SW480 (cell line): Measurements from ENCODE around the gene RPGRIP1.
"Not testable (repeated sequence)": the region's sequence is repeated elsewhere in the genome, so short reads cannot be mapped to it uniquely, and the experiment has no call there.

Source experiments
- DNase-seq: peaks from one replicate; pipeline ENCODE4 v3.0.0-alpha.2; 2016; ENCODE audit warnings: low spot score

RPGRIP1 gene

GRCh38 chr14:21258889-21259787, 20.7 kb upstream of the RPGRIP1 start:
- DNase-seq, result no peak

DNA sequence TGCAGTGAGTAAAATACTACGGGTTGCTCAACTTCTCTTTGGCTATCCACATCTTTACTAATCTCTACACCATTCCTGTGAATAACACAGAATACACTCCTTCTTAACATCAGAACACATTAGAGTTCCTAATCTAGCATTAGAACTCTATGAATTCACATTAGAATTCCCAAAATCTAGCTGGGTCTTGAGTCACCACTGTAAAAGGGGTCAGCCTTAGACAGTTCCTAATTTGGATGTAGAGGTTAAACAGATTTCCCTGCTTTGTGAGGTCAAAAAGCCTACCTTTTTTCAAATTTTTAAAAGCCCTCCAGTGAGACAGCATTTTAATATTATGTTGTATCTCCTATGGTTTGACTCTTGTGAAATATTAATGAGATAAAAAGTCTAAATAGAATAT, 18.1 kb upstream of the RPGRIP1 start:
- no peak for DNase-seq

DNA sequence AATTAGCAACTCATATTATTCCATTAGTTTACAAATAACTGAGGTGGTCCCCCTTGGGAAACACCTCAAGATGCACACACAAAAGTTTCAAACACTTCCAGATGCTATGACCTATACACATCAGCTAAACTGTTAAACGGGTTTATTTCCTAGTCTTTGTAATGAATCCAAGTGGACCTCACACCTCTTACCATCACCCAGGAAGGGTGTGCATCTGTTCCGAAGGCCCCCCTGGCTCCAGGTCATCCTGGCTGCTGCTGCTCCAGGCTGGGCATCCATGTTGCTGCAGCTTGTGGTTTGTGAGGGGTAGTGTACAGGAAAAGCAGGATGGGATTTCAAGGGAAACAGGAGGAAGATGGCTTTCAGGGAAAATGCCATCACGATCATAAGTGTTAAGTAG, 17.5 kb upstream of the RPGRIP1 start:
- no peak for DNase-seq

DNA sequence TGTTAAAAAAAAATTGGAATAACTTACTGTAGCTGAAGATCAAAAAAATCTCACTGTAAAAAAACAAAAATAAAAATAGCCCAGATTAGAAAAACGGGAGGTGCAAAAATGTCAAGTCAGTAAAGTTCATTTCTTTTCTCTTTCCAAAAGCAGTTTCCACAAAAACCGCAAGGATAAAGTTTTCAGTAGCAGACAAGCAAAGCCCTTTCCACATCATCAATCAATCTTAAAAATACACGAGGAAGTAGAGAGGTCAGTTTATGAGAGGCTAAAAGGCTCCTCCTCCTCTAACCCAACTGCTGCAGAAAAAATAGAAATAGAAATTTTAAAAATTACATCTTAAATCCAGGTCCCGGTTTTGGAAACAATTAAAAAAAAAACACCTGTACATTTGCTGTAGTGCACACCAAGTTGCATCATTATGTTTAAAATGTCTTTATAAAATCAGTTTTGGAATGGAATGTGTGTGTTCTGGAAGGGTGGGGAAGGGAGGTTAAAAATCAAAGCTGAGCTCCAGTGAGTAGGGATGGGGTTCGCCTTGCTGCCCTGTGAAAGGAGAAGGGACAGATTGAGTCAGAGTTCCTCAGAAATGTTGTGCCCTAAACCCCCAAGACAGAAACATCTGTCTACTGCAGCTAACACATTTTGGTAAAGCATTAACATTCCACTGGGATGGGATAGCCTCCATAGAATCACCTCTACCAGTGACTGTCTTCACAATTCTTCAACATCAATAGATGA, 16.4 kb upstream of the RPGRIP1 start:
- no peak for DNase-seq

DNA sequence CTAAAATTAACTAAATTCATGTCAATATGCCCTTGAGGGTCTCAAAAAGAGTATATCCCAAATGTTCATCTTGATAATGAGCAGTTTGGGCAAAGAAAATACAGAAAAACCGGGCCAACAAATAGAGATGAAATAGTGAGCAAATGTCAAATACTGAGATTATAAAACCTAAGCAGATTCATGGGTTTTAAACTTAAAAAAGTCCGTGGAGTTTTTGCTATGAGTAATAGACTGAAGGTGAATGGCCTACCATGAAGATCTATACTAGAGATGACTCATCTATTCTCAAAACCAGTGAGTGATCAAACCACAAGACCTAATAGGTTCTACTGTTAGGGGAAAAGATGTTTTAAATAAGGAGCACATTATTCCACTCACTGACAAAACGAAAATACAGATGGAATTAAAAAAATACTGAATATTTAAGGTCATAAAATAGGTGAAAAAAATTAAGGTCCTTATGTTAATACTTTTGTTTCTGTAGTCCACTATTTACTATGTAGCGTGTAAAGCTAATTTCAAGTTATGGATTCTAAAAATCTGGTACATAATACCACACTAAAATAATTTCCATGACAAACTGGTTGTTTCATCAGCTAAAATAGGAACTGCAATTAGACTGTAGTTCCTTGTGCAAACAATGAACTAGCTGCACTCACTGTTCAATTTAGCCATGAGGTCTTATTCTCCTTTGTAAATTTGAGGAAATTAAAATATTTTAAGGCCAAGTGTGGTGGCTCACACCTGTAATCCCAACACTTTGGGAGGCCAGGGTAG, 15.7 kb upstream of the RPGRIP1 start:
- peak; percentile 71 for DNase-seq

GRCh38 chr14:21267431-21267845, 12.4 kb upstream of the RPGRIP1 start:
- no peak for DNase-seq

- DNase-seq, result no peak
These were observed 11.8 kb upstream of the RPGRIP1 start for GRCh38 chr14:21267886-21268616.

- DNase-seq, result peak; percentile 68
These were observed 11.1 kb upstream of the RPGRIP1 start for GRCh38 chr14:21268617-21269251.

DNA sequence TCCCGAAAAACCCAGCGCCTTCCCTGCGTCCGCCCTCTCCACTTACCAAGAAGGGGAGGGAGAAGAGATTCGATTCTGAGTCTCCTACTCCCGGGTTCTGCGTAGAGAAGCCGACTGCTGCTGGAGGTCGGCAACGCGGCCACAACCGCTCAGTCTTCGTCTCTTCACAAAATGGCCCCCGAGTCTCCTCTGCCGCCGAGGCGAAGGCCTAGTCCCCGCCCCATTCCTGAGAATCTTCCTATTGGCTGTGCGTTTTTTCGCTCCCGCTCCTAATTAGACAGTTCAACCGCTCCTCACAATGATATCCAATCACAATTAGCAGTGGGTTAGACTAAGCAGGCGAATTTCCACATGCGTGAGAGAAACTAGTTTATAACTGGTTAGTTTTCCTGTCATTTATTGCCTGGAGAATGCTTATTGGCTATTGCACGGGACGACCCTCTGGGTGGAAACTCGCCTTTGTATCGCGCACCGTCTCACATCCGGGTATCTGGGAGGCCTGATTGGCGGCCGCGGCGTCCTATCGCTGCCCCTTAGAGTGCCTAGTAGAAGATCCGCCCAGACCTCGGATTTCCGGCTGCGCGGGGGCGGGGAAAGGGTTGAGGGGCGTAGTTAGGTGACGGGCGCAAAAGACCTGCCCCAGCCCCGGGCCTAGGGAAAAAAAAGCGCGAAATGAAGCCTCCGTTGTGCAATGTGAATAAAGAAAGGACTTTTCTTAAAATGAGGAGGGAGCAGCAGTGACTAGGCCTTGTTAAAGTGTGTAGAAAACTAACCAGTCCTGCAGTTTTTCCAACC, 10.4 kb upstream of the RPGRIP1 start, which contains the start of gene HNRNPC:
HNRNPC (minus strand) TSS at position 191 of the 795 bp plus-strand sequence. CDS start 35,249 bp downstream, outside the sequence.
- peak; percentile 99 for DNase-seq

GRCh38 chr14:21272661-21273060, 7.2 kb upstream of the RPGRIP1 start:
- not testable (repeated sequence) for DNase-seq

DNA sequence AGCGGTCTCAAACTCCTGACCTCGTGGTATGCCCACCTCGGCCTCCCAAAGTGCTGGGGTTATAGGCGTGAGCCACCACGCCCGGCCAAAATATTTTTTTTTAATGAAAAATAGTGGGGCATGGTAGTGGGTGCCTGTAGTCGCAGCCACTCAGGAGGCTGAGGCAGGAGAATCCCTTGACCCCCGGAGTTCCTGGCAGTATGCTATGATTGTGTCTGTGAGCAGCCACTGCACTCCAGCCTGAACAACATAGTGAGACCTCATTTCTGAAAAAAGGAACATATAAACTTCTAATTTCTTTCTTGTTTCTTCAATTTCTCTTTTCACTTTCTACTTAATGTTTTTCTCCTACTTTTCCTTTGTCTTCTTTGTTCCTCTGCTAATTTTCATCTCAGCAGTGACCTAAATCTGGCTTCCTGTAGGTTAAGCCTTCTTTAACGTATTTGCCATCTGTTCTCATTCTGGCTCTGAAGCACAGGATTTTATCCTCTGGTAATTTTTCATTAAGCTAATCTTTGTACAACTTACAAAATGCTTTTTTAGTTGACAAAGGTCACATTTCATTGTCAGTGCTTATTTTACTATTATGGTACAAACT, 4.5 kb upstream of the RPGRIP1 start:
- DNase-seq, result no peak

DNA sequence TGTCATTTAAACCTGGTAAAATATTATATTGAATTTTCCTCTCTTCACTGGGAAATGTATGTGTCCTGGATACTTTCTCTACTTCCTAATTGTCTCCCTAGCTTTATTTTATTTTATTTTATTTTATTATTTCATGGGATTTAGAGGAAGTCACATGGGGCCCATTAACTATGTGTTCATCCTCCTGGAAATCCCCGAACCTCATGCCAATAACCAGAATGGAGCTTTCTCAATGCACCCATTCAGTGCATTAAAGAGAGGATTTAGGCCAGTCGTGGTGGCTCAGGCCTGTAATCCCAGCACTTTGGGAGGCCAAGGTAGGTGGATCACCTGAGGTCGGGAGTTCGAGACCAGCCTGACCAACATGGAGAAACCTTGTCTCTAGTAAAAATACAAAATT, 1.3 kb upstream of the RPGRIP1 start:
- no peak for DNase-seq

DNA sequence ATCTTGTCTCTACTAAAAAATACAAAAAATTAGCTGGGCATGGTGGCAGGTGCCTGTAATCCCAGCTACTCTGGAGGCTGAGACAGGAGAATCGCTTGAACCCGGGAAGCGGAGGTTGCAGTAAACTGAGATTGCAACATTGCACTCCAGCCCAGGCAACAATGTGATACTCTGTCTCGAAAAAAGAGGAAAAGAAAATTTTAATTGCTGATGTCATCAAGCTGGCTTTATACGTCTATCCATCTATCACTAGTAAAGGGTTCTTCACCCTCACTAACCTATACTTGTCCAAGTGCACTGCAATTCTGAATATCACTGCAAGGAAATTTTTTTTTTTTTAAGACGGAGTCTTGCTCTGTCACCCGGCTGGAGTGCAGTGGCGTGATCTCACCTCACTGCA, 2.0 kb downstream of the RPGRIP1 start:
- DNase-seq, result not testable (repeated sequence)

GRCh38 chr14:21286516-21286915, 6.6 kb downstream of the RPGRIP1 start:
- DNase-seq, result not testable (repeated sequence)

DNA sequence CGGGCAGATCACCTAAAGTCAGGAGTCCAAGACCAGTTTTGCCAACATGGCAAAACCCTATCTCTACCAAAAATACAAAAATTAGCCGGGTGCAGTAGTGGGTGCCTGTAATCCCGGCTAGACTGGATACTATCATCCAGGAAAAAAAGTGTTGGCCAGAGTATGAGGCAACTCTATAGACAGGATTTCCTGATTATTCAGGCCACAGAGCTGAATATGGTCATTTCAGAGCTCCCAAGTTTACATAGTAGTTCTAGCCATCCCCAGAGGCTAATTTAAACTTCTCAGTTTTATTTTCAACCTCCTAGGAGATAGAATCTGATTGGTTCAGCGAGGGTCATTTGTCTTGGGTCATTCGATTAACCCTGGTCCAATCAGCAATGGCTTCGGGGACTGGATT, 7.3 kb downstream of the RPGRIP1 start:
- DNase-seq, result no peak

- DNase-seq, result not testable (repeated sequence)
These were observed 14.1 kb downstream of the RPGRIP1 start for GRCh38 chr14:21294026-21294425.

GRCh38 chr14:21298358-21298757, 18.5 kb downstream of the RPGRIP1 start:
- DNase-seq, result no peak

- no peak for DNase-seq
These were observed 19.8 kb downstream of the RPGRIP1 start for GRCh38 chr14:21299562-21300130.

- peak; percentile 28 for DNase-seq
These were observed 21.0 kb downstream of the RPGRIP1 start for GRCh38 chr14:21300892-21301291.
